ENCODE measurements around the gene KANSL1. TPM values are rescaled to one million over a fixed set of nuclear protein-coding genes. Genes with fewer than 3 reads are reported as not detected.
A peak's percentile ranks its signal among the peaks of the same experiment; 100 is the strongest.

Gene KANSL1
- polyA plus RNA-seq, 3 donors, result 3.1 to 31.9 (median 4.6) TPM

DNA sequence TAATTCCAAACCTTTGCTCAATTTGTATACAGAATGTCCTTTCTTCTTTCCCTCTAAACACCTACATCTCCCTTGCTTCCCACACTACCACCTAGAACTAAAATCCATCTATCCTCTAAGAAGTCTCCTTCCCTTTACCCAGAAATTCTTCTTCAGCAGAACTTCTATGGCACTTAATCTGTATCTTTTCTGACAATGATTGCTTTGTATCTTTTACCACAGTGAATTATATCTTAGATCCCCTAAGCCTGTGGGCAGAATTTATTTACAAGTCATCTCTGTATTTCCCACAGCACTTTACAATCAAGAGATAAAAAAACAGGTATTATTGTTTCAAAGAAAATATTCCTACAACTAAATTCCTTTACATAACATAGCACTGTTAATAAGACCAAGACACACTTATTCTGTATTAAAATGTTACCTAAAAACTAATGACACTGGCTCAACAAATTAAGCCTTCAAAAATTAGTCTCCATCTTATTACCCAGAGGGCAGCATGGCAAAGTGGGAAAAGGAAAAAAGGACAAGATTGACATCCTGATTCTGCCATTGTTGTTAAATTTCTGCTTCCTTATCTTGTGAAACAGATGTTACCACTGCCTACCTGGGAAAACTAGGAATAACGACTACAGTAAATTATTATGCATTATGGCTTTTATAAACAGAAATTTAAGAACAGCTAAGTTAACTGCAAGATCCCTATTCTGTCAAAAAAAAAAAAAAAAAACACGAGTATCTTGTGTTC lies 42.8 kb downstream of the KANSL1 start:
- peaks cover 0 to 5% of the 10 kb centered on the region in 2 donors for H3K36me3 ChIP-seq (replicated peaks in 1 of 2; ENCODE audit: control insufficient read depth in 1 of 2, insufficient read depth in 2 of 2, low read length in 2 of 2)
- no peak overlapping the region for H3K4me3 Mint-ChIP-seq
- peaks cover 5 to 23% of the 10 kb centered on the region in 2 donors for H3K36me3 Mint-ChIP-seq
- H3K79me2 ChIP-seq (ENCODE audit: insufficient read depth, low read length), result peaks cover 100% of the 10 kb centered on the region
- peaks cover 100% of the 10 kb centered on the region for H4K20me1 ChIP-seq (ENCODE audit: insufficient read depth, low read length)
- peak overlapping the region in 2 of 7 donors; percentile 12 to 48 for H3K27ac Mint-ChIP-seq
- peak overlapping the region in 1 of 2 donors; percentile 14 for H3K27ac ChIP-seq (ENCODE audit: low read depth in 1 of 2, low read length in 2 of 2)
- peaks cover 13 to 16% of the 10 kb centered on the region in 2 donors for H3K4me1 ChIP-seq (ENCODE audit: control insufficient read depth in 1 of 2, insufficient read depth in 2 of 2, low read length in 2 of 2)
- no peaks in the 10 kb centered on the region for H3K27me3 Mint-ChIP-seq (ENCODE audit: low read depth in 3 of 3)
- TF ChIP-seq, protein P1, sequence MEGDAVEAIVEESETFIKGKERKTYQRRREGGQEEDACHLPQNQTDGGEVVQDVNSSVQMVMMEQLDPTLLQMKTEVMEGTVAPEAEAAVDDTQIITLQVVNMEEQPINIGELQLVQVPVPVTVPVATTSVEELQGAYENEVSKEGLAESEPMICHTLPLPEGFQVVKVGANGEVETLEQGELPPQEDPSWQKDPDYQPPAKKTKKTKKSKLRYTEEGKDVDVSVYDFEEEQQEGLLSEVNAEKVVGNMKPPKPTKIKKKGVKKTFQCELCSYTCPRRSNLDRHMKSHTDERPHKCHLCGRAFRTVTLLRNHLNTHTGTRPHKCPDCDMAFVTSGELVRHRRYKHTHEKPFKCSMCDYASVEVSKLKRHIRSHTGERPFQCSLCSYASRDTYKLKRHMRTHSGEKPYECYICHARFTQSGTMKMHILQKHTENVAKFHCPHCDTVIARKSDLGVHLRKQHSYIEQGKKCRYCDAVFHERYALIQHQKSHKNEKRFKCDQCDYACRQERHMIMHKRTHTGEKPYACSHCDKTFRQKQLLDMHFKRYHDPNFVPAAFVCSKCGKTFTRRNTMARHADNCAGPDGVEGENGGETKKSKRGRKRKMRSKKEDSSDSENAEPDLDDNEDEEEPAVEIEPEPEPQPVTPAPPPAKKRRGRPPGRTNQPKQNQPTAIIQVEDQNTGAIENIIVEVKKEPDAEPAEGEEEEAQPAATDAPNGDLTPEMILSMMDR (IDR thresholded peaks at IDR 0.05), result no peak
- no peak overlapping the region for H3K4me3 ChIP-seq (replicated peaks in 1 of 3; ENCODE audit: low read depth in 2 of 3, low read length in 3 of 3)
- H3K27me3 ChIP-seq (ENCODE audit: control insufficient read depth in 2 of 2, insufficient read depth in 2 of 2, low read length in 2 of 2), result no peaks in the 10 kb centered on the region
- H2AFZ ChIP-seq (ENCODE audit: insufficient read depth, low read depth, low read length, poor library complexity, severe bottlenecking), result no peak overlapping the region
- H3K4me1 Mint-ChIP-seq, result peaks cover 46% of the 10 kb centered on the region
- intact Hi-C loops (cut with micrococcal nuclease), result loop anchor here in 1 of 2 donors (5.0 kb wide), 1 partner anchor 37 kb away; no protein-coding TSS in a partner anchor
- no peaks in the 10 kb centered on the region for H3K9me3 ChIP-seq (replicated peaks in 1 of 2; ENCODE audit: control insufficient read depth in 1 of 2, insufficient read depth in 1 of 2, low read length in 2 of 2)
- no peaks in the 10 kb centered on the region for H3K9me3 Mint-ChIP-seq
- no CpG with 5 or more reads among the region's 2 CpGs for WGBS (ENCODE audit: insufficient coverage)
- H3K9ac ChIP-seq (ENCODE audit: insufficient read depth, low read length, poor library complexity, severe bottlenecking), result no peak overlapping the region
- no peak overlapping the region for H3K4me2 ChIP-seq (replicated peaks; ENCODE audit: extremely low read depth, low read length, poor library complexity, severe bottlenecking)
- no peak for DNase-seq

DNA sequence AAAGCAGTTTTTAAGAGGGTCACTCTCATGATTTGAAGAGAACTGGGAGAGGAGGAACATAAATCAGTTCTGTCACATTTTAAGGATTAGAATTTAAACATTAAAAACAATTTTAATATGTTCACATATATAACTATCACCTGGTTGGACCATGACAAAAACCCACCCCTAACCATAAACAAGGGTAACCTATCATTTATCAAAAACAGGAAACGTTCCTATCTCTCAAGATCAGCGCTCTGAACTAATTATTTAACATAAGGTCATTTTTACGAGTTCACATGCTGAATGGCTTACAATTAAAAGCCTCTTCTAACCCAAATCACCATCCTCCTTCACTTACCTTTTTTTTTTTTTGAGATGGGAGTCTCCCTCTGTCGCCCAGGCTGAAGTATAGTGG lies 45.0 kb downstream of the KANSL1 start:
- H3K9me3 Mint-ChIP-seq, result no peaks in the 10 kb centered on the region
- TF ChIP-seq, protein P1 (IDR thresholded peaks at IDR 0.05), result no peak
- no peak overlapping the region for H3K4me3 Mint-ChIP-seq
- intact Hi-C loops (cut with micrococcal nuclease), result no loop called here
- no peak for DNase-seq
- H2AFZ ChIP-seq (ENCODE audit: insufficient read depth, low read depth, low read length, poor library complexity, severe bottlenecking), result no peak overlapping the region
- H4K20me1 ChIP-seq (ENCODE audit: insufficient read depth, low read length), result peaks cover 98% of the 10 kb centered on the region
- 63% methylated on average over 3 of the region's 4 CpGs for WGBS (ENCODE audit: insufficient coverage)
- H3K4me2 ChIP-seq (replicated peaks; ENCODE audit: extremely low read depth, low read length, poor library complexity, severe bottlenecking), result no peak overlapping the region
- H3K4me1 ChIP-seq (ENCODE audit: control insufficient read depth in 1 of 2, insufficient read depth in 2 of 2, low read length in 2 of 2), result no peaks in the 10 kb centered on the region
- H3K9me3 ChIP-seq (replicated peaks in 1 of 2; ENCODE audit: control insufficient read depth in 1 of 2, insufficient read depth in 1 of 2, low read length in 2 of 2), result no peaks in the 10 kb centered on the region
- peaks cover 42% of the 10 kb centered on the region for H3K4me1 Mint-ChIP-seq
- peaks cover 0 to 5% of the 10 kb centered on the region in 2 donors for H3K36me3 ChIP-seq (replicated peaks in 1 of 2; ENCODE audit: control insufficient read depth in 1 of 2, insufficient read depth in 2 of 2, low read length in 2 of 2)
- no peak overlapping the region for H3K27ac ChIP-seq (ENCODE audit: low read depth in 1 of 2, low read length in 2 of 2)
- no peaks in the 10 kb centered on the region for H3K27me3 Mint-ChIP-seq (ENCODE audit: low read depth in 3 of 3)
- H3K27ac Mint-ChIP-seq, result peak overlapping the region in 3 of 7 donors; percentile 65 to 66 (median 66)
- H3K4me3 ChIP-seq (replicated peaks in 1 of 3; ENCODE audit: low read depth in 2 of 3, low read length in 3 of 3), result no peak overlapping the region
- H3K9ac ChIP-seq (ENCODE audit: insufficient read depth, low read length, poor library complexity, severe bottlenecking), result no peak overlapping the region
- H3K27me3 ChIP-seq (ENCODE audit: control insufficient read depth in 2 of 2, insufficient read depth in 2 of 2, low read length in 2 of 2), result no peaks in the 10 kb centered on the region
- peaks cover 100% of the 10 kb centered on the region for H3K79me2 ChIP-seq (ENCODE audit: insufficient read depth, low read length)
- peaks cover 5 to 26% of the 10 kb centered on the region in 2 donors for H3K36me3 Mint-ChIP-seq

Data from CD14-positive monocyte (primary cell).